ENCODE measurements around the gene NRTN. TPM values are rescaled to one million over a fixed set of nuclear protein-coding genes. Genes with fewer than 3 reads are reported as not detected.
A peak's percentile ranks its signal among the peaks of the same experiment; 100 is the strongest.

NRTN gene
- total and polyA plus RNA-seq, 2 experiments from 2014 or later = 4.0 to 5.5 TPM

GRCh38 chr19:5806905-5807304 lies 2.0 kb downstream of the NRTN start:
- Histone ChIP-seq H3K27me3 (ENCODE audit: insufficient read depth) (peaks cover 15% of the 10 kb centered on the region), H3K9me2 (ENCODE audit: insufficient read depth) (peaks cover 5% of the 10 kb centered on the region; the same call in 1 of the 2 replicates), H3K27ac (ENCODE audit: low read depth) (no peak overlapping the region), H3K4me3 (no peak overlapping the region), H3K4me1 (ENCODE audit: insufficient read depth) (peaks cover 6% of the 10 kb centered on the region; the same call in 1 of the 2 replicates), H3K4me2 (no peak overlapping the region), H3K79me2 (replicated peaks; ENCODE audit: insufficient read depth) (no peaks in the 10 kb centered on the region), H3F3A (replicated peaks; ENCODE audit: low read depth) (no peaks in the 10 kb centered on the region), H3K36me3 (ENCODE audit: insufficient read depth) (no peaks in the 10 kb centered on the region), H4K20me1 (replicated peaks; ENCODE audit: insufficient read depth) (no peaks in the 10 kb centered on the region; the same call in 1 of the 2 replicates), H2AFZ (no peak overlapping the region)
- peaks cover 21% of the 10 kb centered on the region for H3K4me1 Mint-ChIP-seq
- ATAC-seq (no peak), DNase-seq (ENCODE audit: low spot score) (no peak)
- peaks cover 3% of the 10 kb centered on the region; the same call in 2 of the 3 replicates for H3K9me3 Mint-ChIP-seq
- no peak overlapping the region for H3K27ac Mint-ChIP-seq
- TF ChIP-seq CREB1 (CRISPR knock-in tag; IDR thresholded peaks at IDR 0.05; ENCODE audit: low read depth) (no peak), NANOG (IDR thresholded peaks at IDR 0.05; ENCODE audit: borderline replicate concordance) (no peak), POLR2AphosphoS5 (IDR thresholded peaks at IDR 0.05; ENCODE audit: low read depth) (no peak), REST (IDR thresholded peaks at IDR 0.05; ENCODE audit: unreplicated experiment) (no peak), JUNB (IDR thresholded peaks at IDR 0.05; ENCODE audit: unreplicated experiment) (no peak), EZH2 (IDR thresholded peaks at IDR 0.05; ENCODE audit: low read depth, unreplicated experiment) (no peak), EZH2phosphoT487 (IDR thresholded peaks at IDR 0.05; ENCODE audit: unreplicated experiment) (no peak), ZNF462 (CRISPR knock-in tag; IDR thresholded peaks at IDR 0.05) (no peak), CTCF (conservative IDR thresholded peaks at IDR 0.05; ENCODE audit: low read depth in 2 of 2) (no peak), ZNF331 (CRISPR knock-in tag; IDR thresholded peaks at IDR 0.05; ENCODE audit: low read depth) (no peak), STAT1 (IDR thresholded peaks at IDR 0.05; ENCODE audit: unreplicated experiment) (no peak), ZNF114 (CRISPR knock-in tag; IDR thresholded peaks at IDR 0.05) (no peak)
- TF ChIP-seq, protein P1, sequence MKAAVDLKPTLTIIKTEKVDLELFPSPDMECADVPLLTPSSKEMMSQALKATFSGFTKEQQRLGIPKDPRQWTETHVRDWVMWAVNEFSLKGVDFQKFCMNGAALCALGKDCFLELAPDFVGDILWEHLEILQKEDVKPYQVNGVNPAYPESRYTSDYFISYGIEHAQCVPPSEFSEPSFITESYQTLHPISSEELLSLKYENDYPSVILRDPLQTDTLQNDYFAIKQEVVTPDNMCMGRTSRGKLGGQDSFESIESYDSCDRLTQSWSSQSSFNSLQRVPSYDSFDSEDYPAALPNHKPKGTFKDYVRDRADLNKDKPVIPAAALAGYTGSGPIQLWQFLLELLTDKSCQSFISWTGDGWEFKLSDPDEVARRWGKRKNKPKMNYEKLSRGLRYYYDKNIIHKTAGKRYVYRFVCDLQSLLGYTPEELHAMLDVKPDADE (IDR thresholded peaks at IDR 0.05) = no peak
- peaks cover 2% of the 10 kb centered on the region; the same call in 2 of the 3 replicates for H3K36me3 Mint-ChIP-seq (ENCODE audit: low read depth)
- H3K27me3 Mint-ChIP-seq (ENCODE audit: insufficient read depth, low read depth, poor library complexity) = peaks cover 39% of the 10 kb centered on the region
- H3K4me3 Mint-ChIP-seq = peak overlapping the region; percentile 4; the same call in 1 of the 3 replicates
